A673 (cell line): Measurements from ENCODE around the gene AMDHD2.
"Not testable (repeated sequence)": the region's sequence is repeated elsewhere in the genome, so short reads cannot be mapped to it uniquely, and the experiment has no call there.

ENCODE experiments used
- EZH2 ChIP-seq: fragments of 200-600 bp; sonication (generic); IDR thresholded peaks from 2 replicates; pipeline ENCODE4 v1.6.1; 2017; ENCODE audit warnings: borderline replicate concordance, low read depth, mild to moderate bottlenecking, mixed read lengths, antibody characterized with exemption, low read length; ENCODE audit not compliant: poor library complexity, severe bottlenecking
- TF ChIP-seq, protein P1 (sequence below): fragments of 300-800, 200-600 bp; sonication (generic); conservative IDR thresholded peaks from 2 replicates; pipeline ENCODE4 v1.5.1; 2017; ENCODE audit warnings: low read depth, mild to moderate bottlenecking, antibody characterized with exemption, low read length, moderate library complexity, mixed read lengths

DNA sequence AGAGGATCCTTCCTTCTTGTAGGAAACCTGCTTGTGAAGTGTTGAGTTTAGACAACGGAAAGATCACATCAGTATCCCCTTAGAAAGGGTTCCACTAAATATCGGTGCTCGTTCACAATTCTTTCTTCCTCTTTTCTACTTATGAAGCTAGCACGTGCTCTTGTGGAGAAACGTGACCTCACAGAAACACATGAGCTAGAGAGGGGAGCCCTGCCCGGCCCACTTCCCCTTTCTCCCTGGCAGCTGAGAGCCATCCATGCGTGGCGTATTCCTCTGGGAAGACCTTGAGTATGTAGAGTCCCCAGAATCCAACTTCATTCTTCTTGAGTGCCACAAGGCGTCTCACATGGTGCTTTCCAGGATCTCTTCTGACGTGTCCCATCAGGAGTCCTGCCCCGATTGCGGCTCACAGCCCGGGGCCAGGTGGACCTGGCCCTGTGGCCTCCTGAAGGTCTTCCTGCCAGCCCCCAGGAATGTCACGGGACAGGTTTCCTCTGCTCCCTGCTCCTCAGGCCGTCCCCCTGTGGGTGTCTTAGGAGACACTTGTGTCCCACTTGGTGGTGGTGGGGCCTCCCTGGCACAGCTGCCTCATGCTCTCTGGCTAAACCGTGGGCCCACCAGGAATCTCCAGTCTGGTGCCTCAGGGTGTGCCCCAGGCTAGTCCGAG, 40.1 kb downstream of the AMDHD2 start:
- not testable (repeated sequence) for TF ChIP-seq EZH2
- TF ChIP-seq, protein P1, sequence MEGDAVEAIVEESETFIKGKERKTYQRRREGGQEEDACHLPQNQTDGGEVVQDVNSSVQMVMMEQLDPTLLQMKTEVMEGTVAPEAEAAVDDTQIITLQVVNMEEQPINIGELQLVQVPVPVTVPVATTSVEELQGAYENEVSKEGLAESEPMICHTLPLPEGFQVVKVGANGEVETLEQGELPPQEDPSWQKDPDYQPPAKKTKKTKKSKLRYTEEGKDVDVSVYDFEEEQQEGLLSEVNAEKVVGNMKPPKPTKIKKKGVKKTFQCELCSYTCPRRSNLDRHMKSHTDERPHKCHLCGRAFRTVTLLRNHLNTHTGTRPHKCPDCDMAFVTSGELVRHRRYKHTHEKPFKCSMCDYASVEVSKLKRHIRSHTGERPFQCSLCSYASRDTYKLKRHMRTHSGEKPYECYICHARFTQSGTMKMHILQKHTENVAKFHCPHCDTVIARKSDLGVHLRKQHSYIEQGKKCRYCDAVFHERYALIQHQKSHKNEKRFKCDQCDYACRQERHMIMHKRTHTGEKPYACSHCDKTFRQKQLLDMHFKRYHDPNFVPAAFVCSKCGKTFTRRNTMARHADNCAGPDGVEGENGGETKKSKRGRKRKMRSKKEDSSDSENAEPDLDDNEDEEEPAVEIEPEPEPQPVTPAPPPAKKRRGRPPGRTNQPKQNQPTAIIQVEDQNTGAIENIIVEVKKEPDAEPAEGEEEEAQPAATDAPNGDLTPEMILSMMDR = not testable (repeated sequence)
